Epithelial cell of esophagus (primary cell): ENCODE results near the gene ZNF827.

ENCODE experiments used
- DNase-seq: peaks from one replicate; pipeline ENCODE4 v3.0.0; 2010; ENCODE audit warnings: low read depth
- H3K4me3 ChIP-seq: 2 replicates; pipeline ENCODE4 v1.5.1; 2011; ENCODE audit warnings: mild to moderate bottlenecking, low read length, control low read depth
- CTCF ChIP-seq: IDR thresholded peaks from 2 replicates; pipeline ENCODE4 v1.5.1; 2011; ENCODE audit warnings: low read depth, mild to moderate bottlenecking, low read length, control low read depth, inconsistent platforms; ENCODE audit not compliant: insufficient read depth; ENCODE audit errors: missing control alignments

The ZNF827 gene

GRCh38 chr4:145933134-145933533 lies 5.5 kb downstream of the ZNF827 start:
- no peak overlapping the region for H3K4me3 ChIP-seq
- no peak for TF ChIP-seq CTCF
- DNase-seq: no peak

- TF ChIP-seq CTCF: no peak
- no peak overlapping the region for H3K4me3 ChIP-seq
- DNase-seq: no peak
Observed at GRCh38 chr4:145931403-145931802, 7.2 kb downstream of the ZNF827 start.

GRCh38 chr4:145930592-145930991 lies 8.0 kb downstream of the ZNF827 start:
- H3K4me3 ChIP-seq: no peak overlapping the region
- no peak for TF ChIP-seq CTCF
- no peak for DNase-seq

- no peak for TF ChIP-seq CTCF
- H3K4me3 ChIP-seq: no peak overlapping the region
- DNase-seq: no peak
Observed at GRCh38 chr4:145929415-145930178, 9.0 kb downstream of the ZNF827 start.

- DNase-seq: no peak
- H3K4me3 ChIP-seq: no peak overlapping the region
- TF ChIP-seq CTCF: no peak
Observed at GRCh38 chr4:145928748-145929147, 9.9 kb downstream of the ZNF827 start.

- no peak for TF ChIP-seq CTCF
- H3K4me3 ChIP-seq: no peak overlapping the region
Observed at GRCh38 chr4:145927030-145927429, 11.6 kb downstream of the ZNF827 start.

GRCh38 chr4:145921231-145921630 lies 17.4 kb downstream of the ZNF827 start:
- no peak for TF ChIP-seq CTCF
- no peak for DNase-seq
- H3K4me3 ChIP-seq: no peak overlapping the region

More at GRCh38 chr4:145927030-145927429, 11.6 kb downstream of the ZNF827 start:
- DNase-seq: no peak
